TTC549 (cell line): ENCODE results near the gene HMOX1.
"Not testable (repeated sequence)": the region's sequence is repeated elsewhere in the genome, so short reads cannot be mapped to it uniquely, and the experiment has no call there.

Source experiments
- FAIRE-seq: peaks from 2 replicates; lab custom pipeline; 2012; peaks lifted over from hg19 to GRCh38; lab: Jason Lieb, UNC

Gene HMOX1

DNA sequence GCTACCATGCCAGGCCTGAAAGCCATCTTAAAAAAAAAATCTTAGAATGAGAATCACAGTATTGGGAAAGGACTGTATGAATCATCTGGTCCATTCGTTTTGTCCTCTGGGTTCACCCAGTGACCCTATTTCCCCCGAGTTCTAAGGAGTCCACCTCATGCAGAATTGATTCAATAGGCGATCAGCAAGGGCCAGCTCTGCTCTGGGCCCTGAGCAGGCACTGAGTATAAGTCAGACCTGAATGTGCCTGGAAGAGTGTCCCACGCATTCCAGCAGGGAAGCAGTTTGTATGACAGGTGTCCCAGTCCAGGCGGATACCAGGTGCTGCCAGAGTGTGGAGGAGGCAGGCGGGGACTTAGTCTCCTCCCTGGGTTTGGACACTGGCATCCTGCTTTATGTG lies 883 bp upstream of the HMOX1 start:
- no peak for FAIRE-seq

DNA sequence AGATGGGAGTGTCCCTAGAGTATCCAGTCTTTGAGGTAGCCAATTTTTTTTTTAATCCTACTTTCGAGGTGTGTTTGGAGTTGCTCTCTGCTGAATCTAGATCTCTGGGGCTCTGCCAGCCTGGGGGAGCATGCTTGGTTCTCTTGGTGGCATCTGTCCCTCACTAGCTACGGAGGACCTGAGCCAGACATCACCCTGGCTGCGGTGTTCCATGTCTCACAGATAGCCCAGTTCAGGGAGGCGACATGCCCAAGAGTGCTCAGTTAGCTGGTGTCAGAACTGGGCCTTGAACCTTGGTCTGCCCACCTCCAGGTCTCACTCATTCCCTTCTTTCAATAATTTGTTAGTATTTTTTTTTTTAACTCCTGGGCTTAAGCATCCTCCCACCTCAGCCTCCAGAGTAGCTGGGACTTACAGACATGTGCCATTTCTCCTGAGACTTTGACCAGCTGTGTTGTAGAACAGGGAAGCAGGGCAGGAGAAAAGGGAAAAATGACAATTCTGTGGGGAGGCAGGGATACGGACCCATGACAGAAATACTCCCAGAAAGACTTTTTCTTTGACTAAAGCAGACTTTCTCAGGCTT lies 621 bp downstream of the HMOX1 start:
- no peak for FAIRE-seq

DNA sequence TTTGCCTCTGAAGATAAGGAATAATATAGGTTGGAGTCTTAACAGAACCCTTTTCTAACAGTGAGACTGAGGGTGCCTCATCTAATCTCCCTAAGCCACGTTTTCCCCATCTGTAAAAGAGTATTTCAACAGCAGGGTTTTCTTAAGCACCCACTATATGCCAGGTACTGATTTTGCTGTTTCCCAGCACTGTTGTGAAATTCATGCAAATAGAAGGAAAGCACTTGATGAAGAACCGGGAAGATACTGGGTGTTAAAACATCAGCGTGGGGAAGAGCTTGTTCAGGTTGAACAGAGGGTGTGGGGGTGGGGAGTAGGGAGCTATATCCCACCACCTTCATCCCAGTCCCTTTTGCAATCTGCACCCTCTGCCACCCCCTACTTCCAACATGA lies 2.8 kb downstream of the HMOX1 start:
- FAIRE-seq, result no peak

DNA sequence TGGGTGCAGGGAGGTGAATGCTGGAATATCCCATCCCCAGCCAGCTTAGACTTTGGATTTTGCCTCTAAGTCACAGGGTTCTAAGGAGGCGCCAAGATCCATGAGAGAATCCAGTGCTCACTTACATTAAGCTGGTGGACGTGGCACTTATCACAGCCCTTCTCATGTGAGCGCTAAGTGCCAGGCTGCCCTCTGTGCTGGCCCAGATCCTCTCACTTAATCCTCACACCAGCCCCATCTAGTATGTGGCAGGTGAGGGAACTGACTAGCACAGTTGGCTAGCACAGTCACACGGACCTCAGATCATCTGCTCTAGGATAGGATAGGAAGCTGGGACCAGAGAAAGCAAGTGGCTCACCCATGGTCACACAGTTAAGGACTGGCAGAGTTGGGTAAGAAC lies 3.6 kb downstream of the HMOX1 start:
- FAIRE-seq, result no peak

DNA sequence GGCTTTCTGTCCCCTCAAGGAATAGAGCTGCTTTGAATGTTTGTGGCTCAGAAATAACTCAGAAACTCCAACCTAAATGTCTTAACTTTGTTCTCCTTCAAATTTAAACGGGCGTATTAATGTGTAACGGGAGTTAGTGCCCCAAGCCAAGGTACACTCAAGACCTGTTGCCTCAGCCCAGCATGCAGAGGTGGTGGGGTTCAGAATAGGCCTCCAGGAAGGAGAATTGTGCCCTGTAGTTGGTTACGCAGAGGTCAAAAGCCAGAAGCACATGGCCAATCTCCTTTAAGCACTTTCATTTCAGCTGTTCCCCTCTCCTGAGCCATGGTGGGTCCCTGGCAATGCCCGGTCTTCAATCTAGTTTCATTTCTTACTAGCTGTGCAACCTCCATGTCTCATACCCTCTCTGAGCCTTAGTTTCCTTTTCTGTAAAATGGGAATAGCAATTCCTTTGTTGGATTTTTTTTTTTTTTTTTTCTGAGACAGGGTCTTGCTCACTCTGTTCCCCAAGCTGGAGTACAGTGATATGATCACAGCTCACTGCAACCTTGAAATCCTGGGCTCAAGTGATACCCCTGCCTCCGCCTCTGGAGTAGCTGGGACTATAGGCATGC lies 4.2 kb downstream of the HMOX1 start:
- FAIRE-seq, result no peak

DNA sequence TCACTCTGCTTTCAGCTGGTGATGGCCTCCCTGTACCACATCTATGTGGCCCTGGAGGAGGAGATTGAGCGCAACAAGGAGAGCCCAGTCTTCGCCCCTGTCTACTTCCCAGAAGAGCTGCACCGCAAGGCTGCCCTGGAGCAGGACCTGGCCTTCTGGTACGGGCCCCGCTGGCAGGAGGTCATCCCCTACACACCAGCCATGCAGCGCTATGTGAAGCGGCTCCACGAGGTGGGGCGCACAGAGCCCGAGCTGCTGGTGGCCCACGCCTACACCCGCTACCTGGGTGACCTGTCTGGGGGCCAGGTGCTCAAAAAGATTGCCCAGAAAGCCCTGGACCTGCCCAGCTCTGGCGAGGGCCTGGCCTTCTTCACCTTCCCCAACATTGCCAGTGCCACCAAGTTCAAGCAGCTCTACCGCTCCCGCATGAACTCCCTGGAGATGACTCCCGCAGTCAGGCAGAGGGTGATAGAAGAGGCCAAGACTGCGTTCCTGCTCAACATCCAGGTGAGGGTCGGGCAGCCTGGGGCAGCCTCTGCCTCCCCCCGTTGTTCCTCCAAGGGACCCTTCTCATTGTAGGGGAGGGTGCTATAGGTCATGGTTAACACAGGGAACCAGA lies 5.9 kb downstream of the HMOX1 start:
- no peak for FAIRE-seq

DNA sequence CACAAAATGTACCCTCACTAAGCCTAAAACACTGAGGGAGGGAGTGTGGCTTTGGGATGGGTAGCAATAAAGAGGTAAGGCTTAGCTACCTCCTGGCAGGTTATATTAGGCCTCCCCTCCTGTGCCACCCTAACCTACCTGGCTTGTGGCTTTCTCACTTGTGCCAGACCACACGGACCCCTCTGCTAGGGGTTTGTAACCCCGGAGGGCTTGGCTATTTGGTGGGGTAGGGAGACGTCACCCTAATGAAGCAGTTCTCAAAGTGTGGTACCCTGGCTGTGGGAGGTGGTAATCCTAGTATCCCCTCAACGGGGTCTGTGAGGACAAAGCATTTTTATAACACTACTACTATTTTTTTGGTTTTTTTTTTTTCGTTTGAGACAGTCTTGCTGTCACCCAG lies 10.0 kb downstream of the HMOX1 start:
- no peak for FAIRE-seq

DNA sequence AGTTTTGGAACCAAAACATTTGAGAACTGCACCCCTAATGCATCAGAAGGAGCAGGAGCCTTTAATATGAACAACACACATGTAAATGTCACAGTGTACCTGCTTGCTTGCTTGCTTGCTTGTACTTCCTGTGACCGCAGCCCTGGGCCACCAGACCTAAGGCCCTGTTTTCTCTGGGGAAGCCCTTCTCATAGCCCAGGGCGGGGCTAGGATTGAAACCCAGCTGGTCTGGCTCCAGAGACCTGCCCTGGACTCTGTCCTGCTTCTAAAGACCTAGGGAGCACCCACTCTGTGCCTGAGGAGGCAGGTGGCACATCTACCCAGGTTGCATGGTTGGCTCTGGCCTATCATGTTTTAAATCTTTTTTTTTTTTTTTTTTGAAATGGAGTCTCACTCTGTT lies 11.5 kb downstream of the HMOX1 start:
- no peak for FAIRE-seq

DNA sequence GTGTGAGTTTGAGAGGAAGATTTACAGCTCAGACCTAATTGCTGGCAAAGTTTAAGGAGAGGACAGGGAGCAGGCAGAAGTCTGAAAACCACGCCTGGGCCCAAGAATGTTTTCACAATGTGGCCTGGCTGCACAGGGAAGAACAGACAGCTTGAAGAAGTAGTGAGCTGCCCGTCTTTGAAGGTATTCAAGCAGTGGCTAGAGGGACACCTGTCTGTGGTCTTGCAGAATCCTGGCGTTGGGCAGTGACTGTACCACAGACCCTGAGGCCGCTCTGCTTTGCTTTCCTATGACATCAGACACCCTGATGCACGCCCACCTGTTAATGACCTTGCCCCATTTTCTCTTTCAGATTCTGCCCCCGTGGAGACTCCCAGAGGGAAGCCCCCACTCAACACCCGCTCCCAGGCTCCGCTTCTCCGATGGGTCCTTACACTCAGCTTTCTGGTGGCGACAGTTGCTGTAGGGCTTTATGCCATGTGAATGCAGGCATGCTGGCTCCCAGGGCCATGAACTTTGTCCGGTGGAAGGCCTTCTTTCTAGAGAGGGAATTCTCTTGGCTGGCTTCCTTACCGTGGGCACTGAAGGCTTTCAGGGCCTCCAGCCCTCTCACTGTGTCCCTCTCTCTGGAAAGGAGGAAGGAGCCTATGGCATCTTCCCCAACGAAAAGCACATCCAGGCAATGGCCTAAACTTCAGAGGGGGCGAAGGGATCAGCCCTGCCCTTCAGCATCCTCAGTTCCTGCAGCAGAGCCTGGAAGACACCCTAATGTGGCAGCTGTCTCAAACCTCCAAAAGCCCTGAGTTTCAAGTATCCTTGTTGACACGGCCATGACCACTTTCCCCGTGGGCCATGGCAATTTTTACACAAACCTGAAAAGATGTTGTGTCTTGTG lies 12.5 kb downstream of the HMOX1 start:
- no peak for FAIRE-seq

DNA sequence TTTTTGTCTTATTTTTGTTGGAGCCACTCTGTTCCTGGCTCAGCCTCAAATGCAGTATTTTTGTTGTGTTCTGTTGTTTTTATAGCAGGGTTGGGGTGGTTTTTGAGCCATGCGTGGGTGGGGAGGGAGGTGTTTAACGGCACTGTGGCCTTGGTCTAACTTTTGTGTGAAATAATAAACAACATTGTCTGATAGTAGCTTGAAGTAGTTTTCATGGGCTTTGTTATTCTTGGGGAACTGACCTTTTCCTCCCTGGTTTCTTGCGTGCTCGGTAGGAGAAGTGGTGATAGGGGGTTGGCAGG lies 13.1 kb downstream of the HMOX1 start:
- FAIRE-seq, result no peak

DNA sequence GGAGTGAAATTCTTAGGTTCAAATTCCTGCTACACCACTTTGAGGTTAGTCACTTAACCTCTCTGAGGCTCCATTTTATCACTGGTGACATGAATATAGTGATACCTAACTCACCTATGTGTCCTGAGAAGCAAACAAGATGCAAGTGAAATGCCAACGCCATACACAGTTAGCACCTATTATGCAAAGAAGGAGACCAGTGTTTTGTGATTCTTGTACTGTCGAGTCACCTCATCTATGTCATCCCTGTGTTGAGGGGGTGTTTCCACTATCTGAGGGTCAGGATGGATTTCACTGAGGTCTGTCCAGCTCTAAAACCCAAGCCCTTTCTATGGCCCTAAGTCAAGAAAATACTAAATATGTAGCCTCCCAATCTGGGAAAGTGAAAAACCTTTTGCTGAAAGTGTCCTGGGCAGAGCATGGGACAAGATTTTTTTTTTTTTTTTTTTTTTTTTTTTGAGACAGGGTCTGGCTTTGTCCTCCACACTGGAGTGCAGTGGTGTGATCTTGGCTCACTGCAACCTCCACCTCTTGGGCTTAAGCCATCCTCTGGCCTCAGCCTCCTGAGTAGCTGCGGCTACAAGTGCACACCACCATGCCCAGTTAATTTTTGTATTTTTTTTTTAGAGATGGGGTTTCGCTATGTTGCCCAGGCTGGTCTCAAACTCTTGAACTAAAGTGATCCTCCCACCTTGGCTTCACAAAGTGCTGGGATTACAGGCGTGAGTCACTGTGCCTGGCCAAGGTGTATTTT lies 14.1 kb downstream of the HMOX1 start:
- FAIRE-seq, result no peak

DNA sequence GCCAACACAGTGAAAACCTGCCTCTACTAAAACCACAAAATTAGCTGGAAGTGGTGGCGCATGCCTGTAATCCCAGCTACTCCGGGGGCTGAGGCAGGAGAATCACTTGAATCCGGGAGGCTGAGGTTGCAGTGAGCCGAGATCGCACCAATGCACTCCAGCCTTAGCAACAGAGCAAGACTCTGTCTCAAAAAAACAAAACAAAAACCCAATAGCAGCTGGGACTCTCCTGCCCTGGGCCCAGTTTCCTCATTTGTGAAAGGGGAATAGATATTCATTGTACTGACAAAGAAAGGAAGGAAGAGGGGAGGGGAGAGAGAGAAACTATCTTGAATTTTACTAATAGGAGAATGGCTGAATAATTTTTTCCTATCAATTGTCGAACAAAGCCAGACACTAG lies 15.7 kb downstream of the HMOX1 start:
- not testable (repeated sequence) for FAIRE-seq

DNA sequence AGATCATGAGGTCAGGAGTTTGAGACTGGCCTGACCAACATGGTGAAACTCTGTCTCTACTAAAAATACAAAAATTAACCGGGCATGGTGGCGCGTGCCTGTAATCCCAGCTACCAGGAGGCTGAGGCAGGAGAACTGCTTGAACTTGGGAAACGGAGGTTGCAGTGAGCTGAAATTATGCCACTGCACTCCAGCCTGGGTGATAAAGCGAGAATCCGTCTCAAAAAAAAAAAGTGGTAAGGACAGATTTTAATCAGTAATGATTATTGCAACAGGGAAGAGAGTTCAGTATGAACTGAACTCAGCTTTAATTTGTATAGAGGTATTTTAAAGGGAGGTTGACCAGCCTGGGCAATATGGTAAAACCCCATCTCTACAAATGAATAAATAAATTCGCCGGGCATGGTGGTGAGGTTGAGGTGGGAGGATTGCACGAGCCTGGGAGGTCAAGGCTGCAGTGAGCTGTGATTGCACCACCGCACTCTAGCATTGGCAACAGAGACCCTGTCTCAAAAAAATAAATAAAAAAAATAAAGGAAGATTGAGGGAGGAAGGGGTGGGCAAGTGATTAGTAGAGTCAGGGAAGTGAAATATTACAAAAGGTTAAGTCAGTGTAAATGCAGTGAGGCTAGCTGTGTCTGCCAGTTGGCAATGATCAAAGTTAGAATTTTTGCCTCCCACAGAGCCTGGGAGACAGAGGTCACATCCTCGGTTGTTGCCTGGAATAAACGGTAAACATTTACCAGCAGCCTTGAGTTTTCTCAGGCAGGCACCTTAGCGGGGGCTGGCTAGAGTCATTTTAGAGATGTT lies 16.4 kb downstream of the HMOX1 start:
- no peak for FAIRE-seq

DNA sequence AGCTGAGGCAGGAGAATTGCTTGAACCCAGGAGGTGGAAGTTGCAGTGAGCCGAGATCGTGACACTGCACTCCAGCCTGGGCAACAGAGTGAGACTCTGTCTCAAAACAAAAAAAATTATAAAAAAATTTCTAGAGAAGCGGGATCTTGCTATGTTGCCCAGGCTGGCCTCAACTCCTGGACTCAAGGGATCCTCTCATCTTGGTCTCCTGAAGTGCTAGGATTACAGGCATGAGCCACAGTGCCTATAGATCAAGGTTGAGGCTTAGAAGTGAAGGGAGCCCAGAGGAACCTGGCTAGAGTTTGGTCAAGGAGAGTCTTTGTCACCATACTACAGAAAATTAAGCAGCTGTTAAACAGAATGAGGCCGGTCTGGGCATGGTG lies 17.7 kb downstream of the HMOX1 start:
- no peak for FAIRE-seq

DNA sequence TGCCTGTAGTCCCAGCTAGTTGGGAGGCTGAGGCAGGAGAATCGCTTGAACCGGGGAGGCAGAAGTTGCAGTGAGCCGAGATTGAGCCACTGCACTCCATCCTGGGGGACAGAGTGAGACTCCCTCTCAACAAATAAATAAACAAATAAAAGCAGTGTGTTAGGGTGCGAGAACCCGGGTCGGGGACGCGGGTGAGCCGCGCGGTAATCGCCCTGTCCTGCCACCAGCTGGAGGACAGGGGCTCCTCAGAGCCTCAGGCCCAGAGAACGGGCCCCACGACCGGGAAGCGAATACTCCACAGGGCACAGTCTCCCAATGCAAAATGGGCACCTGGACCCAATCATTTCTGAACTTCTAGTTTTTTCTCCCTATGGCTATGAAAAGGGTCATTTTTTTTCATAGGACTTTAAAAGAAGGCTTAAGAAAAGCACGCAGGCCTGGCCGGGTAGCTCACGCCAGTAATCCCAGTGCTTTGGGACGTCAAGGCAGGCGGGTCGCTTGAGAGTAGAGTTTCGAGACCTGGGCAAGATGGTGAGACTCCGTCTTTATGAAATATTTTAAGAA lies 18.3 kb downstream of the HMOX1 start:
- no peak for FAIRE-seq

DNA sequence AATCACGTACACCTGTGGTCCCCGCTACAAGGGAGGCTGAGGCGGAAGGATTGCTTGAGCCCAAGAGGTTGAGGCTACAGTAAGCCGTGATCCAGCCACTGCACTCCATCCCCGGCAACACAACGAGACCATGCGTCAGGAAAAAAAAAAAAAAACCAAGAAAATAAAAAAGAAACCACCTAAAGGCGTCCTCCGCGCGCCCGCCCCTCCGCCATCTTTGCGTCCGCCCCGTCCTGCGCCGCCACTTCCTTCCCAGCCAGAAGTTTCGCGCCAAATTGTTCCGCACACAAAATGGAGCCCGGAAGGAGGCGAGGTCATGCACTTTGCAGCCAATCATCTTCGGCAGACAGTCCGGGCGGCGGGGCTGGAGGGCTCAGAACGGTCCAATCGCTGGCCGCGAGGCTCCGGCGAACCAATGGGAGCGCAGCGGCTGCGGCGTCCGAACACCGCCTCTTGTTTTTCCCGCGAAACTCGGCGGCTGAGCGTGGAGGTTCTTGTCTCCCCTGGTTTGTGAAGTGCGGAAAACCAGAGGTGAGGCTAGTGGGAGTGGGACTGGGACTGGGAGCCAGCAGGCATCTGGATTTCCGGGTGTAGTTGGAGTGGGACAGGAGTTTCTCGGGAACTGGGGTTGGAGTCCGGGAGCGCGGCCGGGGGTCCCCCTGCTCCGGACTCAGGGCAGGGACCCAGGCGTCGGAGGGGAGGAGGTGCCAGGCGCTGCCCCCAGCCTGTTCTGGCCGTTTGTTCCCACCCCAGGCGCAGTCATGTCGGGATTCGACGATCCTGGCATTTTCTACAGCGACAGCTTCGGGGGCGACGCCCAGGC lies 19.0 kb downstream of the HMOX1 start, which contains the start of gene MCM5:
TSS of gene MCM5 (plus strand) at position 463 of the 823 bp plus-strand sequence. CDS start at position 762, 299 bp downstream.
- peak; percentile 97 for FAIRE-seq

DNA sequence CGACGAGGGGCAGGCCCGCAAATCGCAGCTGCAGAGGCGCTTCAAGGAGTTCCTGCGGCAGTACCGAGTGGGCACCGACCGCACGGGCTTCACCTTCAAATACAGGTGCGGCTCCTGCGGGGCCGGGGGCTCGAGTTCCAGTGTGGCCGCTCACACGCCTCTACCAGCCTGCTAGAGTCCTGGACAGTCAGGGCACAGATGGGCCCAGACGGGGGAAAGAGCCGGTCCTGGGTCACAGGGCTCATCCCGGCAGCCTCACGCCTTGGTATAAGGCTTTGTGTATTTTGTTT lies 19.6 kb downstream of the HMOX1 start:
- no peak for FAIRE-seq

DNA sequence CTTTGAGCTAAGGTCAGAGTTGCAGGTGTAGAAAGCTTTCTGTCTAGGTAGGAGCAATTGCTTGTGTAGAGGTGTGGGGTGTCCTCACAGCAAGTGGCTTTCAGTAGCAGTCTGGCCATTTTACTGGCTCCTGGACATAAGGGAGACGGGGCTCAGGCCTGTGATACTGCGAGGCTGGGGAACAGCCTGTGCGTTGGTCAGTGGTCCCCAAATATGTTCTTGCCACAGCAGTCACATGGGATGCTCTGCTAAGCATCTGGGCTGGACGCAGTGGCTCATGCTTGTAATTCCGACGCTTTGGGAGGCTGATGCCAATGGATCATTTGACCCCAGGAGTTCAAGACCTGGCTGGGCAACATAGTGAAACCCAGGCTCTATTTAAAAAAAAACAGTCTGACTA lies 21.0 kb downstream of the HMOX1 start:
- FAIRE-seq, result no peak

DNA sequence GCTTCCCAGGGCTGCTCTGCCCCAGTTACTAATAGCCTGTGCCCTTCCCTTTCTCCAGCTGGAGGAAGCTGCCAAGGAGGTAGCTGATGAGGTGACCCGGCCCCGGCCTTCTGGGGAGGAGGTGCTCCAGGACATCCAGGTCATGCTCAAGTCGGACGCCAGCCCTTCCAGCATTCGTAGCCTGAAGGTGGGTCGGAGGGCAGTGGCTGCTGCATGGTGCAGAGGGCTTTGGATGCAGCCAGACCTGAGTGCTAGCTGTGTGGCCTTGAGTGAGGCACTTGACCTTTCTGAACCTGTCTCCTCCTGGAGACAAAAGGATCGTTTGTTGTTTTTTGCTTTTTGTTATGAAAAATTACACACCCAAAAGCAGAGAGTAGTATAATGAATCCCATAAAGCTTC lies 22.5 kb downstream of the HMOX1 start:
- FAIRE-seq, result no peak

DNA sequence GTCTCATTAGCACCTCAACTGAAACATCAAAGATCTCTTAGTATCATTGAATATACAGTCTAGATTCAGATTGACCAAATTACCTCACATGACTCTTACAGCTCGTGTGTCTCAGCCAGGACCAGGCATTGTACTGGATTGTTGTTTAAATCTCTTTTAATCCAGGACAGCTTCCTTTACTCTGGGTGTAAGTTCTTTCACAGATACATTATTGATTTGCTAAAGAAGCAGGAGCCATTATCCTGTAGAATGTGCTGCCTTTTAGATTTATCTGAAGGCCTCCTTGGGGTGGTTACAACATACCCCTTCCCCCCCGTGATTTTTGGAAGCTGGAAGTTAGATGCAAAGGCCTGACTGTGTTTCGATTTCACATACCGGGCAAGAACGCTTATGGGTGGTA lies 23.3 kb downstream of the HMOX1 start:
- FAIRE-seq, result no peak

DNA sequence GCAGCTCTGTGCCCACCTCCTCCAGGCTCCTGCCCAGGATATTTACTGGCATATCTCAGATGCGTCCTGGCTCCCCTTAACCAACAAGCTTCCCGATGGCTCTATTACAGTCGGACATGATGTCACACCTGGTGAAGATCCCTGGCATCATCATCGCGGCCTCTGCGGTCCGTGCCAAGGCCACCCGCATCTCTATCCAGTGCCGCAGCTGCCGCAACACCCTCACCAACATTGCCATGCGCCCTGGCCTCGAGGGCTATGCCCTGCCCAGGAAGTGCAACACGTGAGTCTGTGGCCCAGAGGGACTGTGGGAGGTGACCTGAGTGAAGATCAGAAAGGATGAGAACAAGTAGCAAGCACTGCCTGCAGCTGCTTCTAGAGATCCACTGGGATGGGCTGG lies 25.5 kb downstream of the HMOX1 start:
- no peak for FAIRE-seq
